Activated T-helper 17 cell treated with anti-CD3 and anti-CD28 coated beads, Interleukin-2, amount 50 U/mL, for 72 hours (primary cell): ENCODE results near the gene KLHL7. TPM values are rescaled to one million over a fixed set of nuclear protein-coding genes. Genes with fewer than 3 reads are reported as not detected.
"Not testable (repeated sequence)": the region's sequence is repeated elsewhere in the genome, so short reads cannot be mapped to it uniquely, and the experiment has no call there.

Experiments used
- ATAC-seq: fragments of 150-1000 bp; cut with Tn5 transposase; replicated peaks from 2 replicates; pipeline ENCODE4 v1.10.0; 2021; ENCODE audit warnings: mild to moderate bottlenecking, moderate library complexity
- H3K27ac Mint-ChIP-seq: one replicate; pipeline ENCODE4 v1.8.0; 2022; ENCODE audit warnings: mixed read lengths
- H3K27me3 Mint-ChIP-seq: one replicate; pipeline ENCODE4 v1.8.0; 2022; ENCODE audit warnings: mixed read lengths
- H3K36me3 Mint-ChIP-seq: one replicate; pipeline ENCODE4 v1.8.0; 2022; ENCODE audit warnings: low read depth, mild to moderate bottlenecking, mixed read lengths
- H3K4me1 Mint-ChIP-seq: one replicate; pipeline ENCODE4 v1.8.0; 2022; ENCODE audit warnings: mixed read lengths
- H3K4me3 Mint-ChIP-seq: one replicate; pipeline ENCODE4 v1.8.0; 2022; ENCODE audit warnings: mild to moderate bottlenecking, mixed read lengths
- H3K9me3 Mint-ChIP-seq: one replicate; pipeline ENCODE4 v1.8.0; 2022; ENCODE audit warnings: mixed read lengths
- total RNA-seq, 2 donors: library from RNA; stranded (reverse); gene quantifications; one replicate each; pipeline ENCODE4 v1.2.3, GENCODE V29; 2022

Gene KLHL7
- total RNA-seq, 2 donors from 2014 or later = 15.0 to 19.4 TPM

GRCh38 chr7:23123007-23123406, 17.4 kb downstream of the KLHL7 start:
- H3K27me3 Mint-ChIP-seq = no peaks in the 10 kb centered on the region
- H3K36me3 Mint-ChIP-seq = peaks cover 49% of the 10 kb centered on the region

GRCh38 chr7:23123465-23123864, 17.9 kb downstream of the KLHL7 start:
- Mint-ChIP-seq H3K9me3 (no peaks in the 10 kb centered on the region), H3K27ac (no peak overlapping the region), H3K4me1 (peaks cover 4% of the 10 kb centered on the region), H3K27me3 (no peaks in the 10 kb centered on the region), H3K4me3 (no peak overlapping the region), H3K36me3 (peaks cover 54% of the 10 kb centered on the region)
- no peak for ATAC-seq

More at GRCh38 chr7:23123007-23123406, 17.4 kb downstream of the KLHL7 start:
- Mint-ChIP-seq H3K4me3 (no peak overlapping the region), H3K4me1 (peaks cover 4% of the 10 kb centered on the region), H3K27ac (no peak overlapping the region), H3K9me3 (no peaks in the 10 kb centered on the region)
- ATAC-seq = no peak

- Mint-ChIP-seq H3K4me1 (no peaks in the 10 kb centered on the region), H3K27ac (no peak overlapping the region), H3K9me3 (no peaks in the 10 kb centered on the region), H3K27me3 (no peaks in the 10 kb centered on the region), H3K4me3 (no peak overlapping the region), H3K36me3 (peaks cover 51% of the 10 kb centered on the region)
- no peak for ATAC-seq
Observed at GRCh38 chr7:23129036-23129435, 23.5 kb downstream of the KLHL7 start.

GRCh38 chr7:23131799-23132198, 26.2 kb downstream of the KLHL7 start:
- H3K36me3 Mint-ChIP-seq = peaks cover 27% of the 10 kb centered on the region
- H3K27me3 Mint-ChIP-seq, H3K9me3 Mint-ChIP-seq, H3K27ac Mint-ChIP-seq, H3K4me1 Mint-ChIP-seq, H3K4me3 Mint-ChIP-seq, ATAC-seq: not testable (repeated sequence)

GRCh38 chr7:23133797-23134196, 28.2 kb downstream of the KLHL7 start:
- Mint-ChIP-seq H3K9me3 (no peaks in the 10 kb centered on the region), H3K4me1 (no peaks in the 10 kb centered on the region), H3K36me3 (peaks cover 13% of the 10 kb centered on the region), H3K4me3 (no peak overlapping the region), H3K27me3 (no peaks in the 10 kb centered on the region), H3K27ac (no peak overlapping the region)
- ATAC-seq = no peak

- no peak for ATAC-seq
- Mint-ChIP-seq H3K9me3 (no peaks in the 10 kb centered on the region), H3K36me3 (peaks cover 6% of the 10 kb centered on the region), H3K27me3 (no peaks in the 10 kb centered on the region), H3K27ac (no peak overlapping the region), H3K4me3 (no peak overlapping the region), H3K4me1 (no peaks in the 10 kb centered on the region)
Observed at GRCh38 chr7:23135755-23136154, 30.2 kb downstream of the KLHL7 start.

DNA sequence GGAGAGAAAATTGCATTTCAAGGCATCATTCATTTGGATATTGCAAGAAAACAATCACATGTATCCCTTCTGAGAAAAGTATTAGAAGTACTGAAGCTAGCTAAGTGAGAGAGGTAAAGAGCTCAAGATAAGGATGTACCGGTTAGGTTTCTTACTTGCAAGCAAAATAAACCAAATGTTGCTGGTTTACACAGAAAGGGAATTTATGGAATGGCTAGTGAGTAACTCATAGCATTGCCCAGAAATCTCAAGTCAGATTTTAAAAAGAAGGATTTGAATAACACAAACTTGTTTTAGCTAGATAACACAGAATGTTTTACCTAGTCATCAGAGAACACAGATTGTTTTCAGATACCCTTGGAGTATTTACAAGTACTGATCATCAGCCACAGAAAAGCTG, 30.6 kb downstream of the KLHL7 start:
- peaks cover 8% of the 10 kb centered on the region for H3K36me3 Mint-ChIP-seq
- no peak for ATAC-seq
- H3K4me3 Mint-ChIP-seq = no peak overlapping the region

GRCh38 chr7:23157679-23158078, 52.1 kb downstream of the KLHL7 start:
- Mint-ChIP-seq H3K27me3 (no peaks in the 10 kb centered on the region), H3K9me3 (no peaks in the 10 kb centered on the region), H3K4me1 (no peaks in the 10 kb centered on the region), H3K27ac (no peak overlapping the region), H3K36me3 (peaks cover 32% of the 10 kb centered on the region), H3K4me3 (no peak overlapping the region)
- no peak for ATAC-seq

More for the DNA sequence above, 30.6 kb downstream of the KLHL7 start:
- Mint-ChIP-seq H3K4me1 (no peaks in the 10 kb centered on the region), H3K27ac (no peak overlapping the region), H3K27me3 (no peaks in the 10 kb centered on the region), H3K9me3 (no peaks in the 10 kb centered on the region)

- Mint-ChIP-seq H3K9me3 (no peaks in the 10 kb centered on the region), H3K36me3 (peaks cover 27% of the 10 kb centered on the region), H3K27ac (no peak overlapping the region), H3K4me3 (no peak overlapping the region), H3K27me3 (no peaks in the 10 kb centered on the region), H3K4me1 (no peaks in the 10 kb centered on the region)
- ATAC-seq = no peak
Observed at GRCh38 chr7:23158546-23158945, 53.0 kb downstream of the KLHL7 start.

DNA sequence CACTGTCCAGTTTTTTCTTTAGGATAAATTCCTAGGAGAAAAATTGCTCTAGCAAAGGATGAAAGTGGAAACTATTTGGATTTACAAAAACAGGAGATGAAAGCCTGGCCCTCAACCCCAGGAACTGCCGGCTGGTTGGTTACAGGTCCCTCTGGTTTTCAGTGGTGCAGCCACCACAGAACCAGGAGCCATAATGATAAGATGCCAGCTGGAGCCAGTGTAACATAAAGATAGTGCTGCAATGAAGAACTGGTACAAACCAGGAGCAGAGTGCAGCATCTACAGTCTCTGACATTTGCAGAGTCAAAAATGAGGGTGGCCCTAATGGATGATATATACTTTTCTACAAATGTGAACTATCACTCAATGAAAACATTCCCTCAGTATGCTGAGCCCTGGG, 55.9 kb downstream of the KLHL7 start:
- no peaks in the 10 kb centered on the region for H3K27me3 Mint-ChIP-seq
- ATAC-seq = no peak
- H3K4me1 Mint-ChIP-seq = no peaks in the 10 kb centered on the region
- no peak overlapping the region for H3K4me3 Mint-ChIP-seq
- H3K27ac Mint-ChIP-seq = no peak overlapping the region
- peaks cover under 1% of the 10 kb centered on the region for H3K36me3 Mint-ChIP-seq
- H3K9me3 Mint-ChIP-seq = no peaks in the 10 kb centered on the region

GRCh38 chr7:23164846-23165245, 59.3 kb downstream of the KLHL7 start:
- Mint-ChIP-seq H3K9me3 (no peaks in the 10 kb centered on the region), H3K36me3 (no peaks in the 10 kb centered on the region), H3K27ac (no peak overlapping the region)

DNA sequence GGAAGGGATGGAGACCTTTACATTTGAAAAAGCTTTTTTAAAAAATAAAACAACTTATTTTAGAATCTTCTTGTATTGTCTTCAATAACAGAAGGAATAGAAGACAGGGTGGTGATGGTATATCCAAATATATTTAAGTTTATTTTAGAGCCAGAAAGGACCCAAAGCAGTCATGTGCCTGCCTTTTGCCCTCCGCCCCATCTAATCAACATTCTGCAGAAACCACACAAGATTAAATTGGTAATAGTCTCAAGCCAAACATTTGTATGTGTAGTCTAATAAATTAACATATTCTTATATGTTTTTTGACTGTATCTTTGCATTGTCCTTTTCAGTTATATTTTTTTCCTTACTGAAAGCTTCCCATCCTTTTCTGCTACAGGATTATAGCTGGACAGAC, 59.7 kb downstream of the KLHL7 start:
- H3K36me3 Mint-ChIP-seq = peaks cover under 1% of the 10 kb centered on the region
- no peak overlapping the region for H3K4me3 Mint-ChIP-seq
- no peak overlapping the region for H3K27ac Mint-ChIP-seq
- no peaks in the 10 kb centered on the region for H3K4me1 Mint-ChIP-seq
- no peaks in the 10 kb centered on the region for H3K27me3 Mint-ChIP-seq
- no peak for ATAC-seq
- no peaks in the 10 kb centered on the region for H3K9me3 Mint-ChIP-seq

More at GRCh38 chr7:23164846-23165245, 59.3 kb downstream of the KLHL7 start:
- ATAC-seq = no peak
- no peaks in the 10 kb centered on the region for H3K27me3 Mint-ChIP-seq
- H3K4me1 Mint-ChIP-seq = no peaks in the 10 kb centered on the region
- no peak overlapping the region for H3K4me3 Mint-ChIP-seq

DNA sequence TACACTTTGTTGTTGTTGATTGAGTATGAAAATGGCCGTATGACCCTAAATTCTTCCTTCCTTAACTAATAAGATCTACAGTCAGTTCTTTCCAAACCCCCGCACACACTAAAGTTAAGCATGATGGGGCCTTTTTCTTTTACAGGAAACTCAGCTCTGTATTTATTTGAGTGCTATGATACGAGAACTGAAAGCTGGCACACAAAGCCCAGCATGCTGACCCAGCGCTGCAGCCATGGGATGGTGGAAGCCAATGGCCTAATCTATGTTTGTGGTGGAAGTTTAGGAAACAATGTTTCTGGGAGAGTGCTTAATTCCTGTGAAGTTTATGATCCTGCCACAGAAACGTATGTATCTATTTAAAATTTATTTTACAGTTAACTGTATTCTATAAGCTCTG, 62.1 kb downstream of the KLHL7 start:
- no peak overlapping the region for H3K4me3 Mint-ChIP-seq
- H3K9me3 Mint-ChIP-seq = no peaks in the 10 kb centered on the region
- no peak for ATAC-seq
- peaks cover 13% of the 10 kb centered on the region for H3K36me3 Mint-ChIP-seq
- no peaks in the 10 kb centered on the region for H3K27me3 Mint-ChIP-seq
- H3K27ac Mint-ChIP-seq = no peak overlapping the region
- H3K4me1 Mint-ChIP-seq = no peaks in the 10 kb centered on the region

- no peaks in the 10 kb centered on the region for H3K9me3 Mint-ChIP-seq
- H3K4me3 Mint-ChIP-seq = no peak overlapping the region
- H3K36me3 Mint-ChIP-seq = peaks cover 13% of the 10 kb centered on the region
- no peak for ATAC-seq
- H3K4me1 Mint-ChIP-seq = no peaks in the 10 kb centered on the region
- H3K27me3 Mint-ChIP-seq = no peaks in the 10 kb centered on the region
- H3K27ac Mint-ChIP-seq = no peak overlapping the region
Observed at GRCh38 chr7:23168111-23168885, 62.7 kb downstream of the KLHL7 start.

DNA sequence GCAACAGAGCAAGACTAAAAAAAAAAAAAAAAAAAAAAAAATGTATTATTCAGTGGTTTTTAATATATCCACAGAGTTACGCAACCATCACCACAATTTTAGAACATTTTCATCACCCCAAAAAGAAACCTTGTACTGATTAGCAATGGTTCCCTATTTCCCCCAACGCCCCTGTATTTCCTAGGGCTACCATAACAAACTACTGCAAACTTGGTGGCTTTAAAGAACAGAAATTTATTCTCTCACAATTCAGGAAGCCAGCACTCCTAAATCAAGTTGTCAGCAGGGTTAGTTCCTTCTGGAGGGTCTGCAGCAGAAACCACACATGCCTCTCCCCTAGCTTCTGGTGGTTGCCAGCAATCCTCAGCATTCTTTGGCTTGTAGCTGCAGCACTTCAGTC, 70.4 kb downstream of the KLHL7 start:
- no peak overlapping the region for H3K27ac Mint-ChIP-seq
- H3K36me3 Mint-ChIP-seq = peaks cover 7% of the 10 kb centered on the region
- no peaks in the 10 kb centered on the region for H3K9me3 Mint-ChIP-seq
- no peaks in the 10 kb centered on the region for H3K4me1 Mint-ChIP-seq
- no peaks in the 10 kb centered on the region for H3K27me3 Mint-ChIP-seq
- H3K4me3 Mint-ChIP-seq = no peak overlapping the region
- ATAC-seq = no peak
